ENCODE measurements around the gene DYNLRB2.

The DYNLRB2 gene

DNA sequence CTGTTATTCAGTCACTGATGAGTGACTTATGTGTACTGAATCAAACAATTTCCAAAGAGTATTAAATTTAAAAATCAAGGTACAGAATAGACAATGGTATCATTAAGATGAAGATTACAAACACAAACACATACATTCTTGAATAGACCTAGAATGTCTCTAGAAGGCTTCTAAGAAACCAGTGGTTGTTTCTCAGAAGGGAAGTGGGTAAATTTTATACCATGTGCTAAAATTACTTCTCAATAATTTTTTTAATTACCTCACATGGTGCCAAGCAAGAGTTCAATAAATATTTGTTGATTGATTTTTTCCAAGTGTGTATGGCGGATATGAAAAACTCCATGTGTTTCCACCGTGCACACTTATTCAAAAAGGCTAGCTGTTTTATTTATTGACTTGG is 6.4 kb downstream of the DYNLRB2 start:
- H3K4me3 ChIP-seq (ENCODE audit: low read depth, low read length) = no peak overlapping the region

DNA sequence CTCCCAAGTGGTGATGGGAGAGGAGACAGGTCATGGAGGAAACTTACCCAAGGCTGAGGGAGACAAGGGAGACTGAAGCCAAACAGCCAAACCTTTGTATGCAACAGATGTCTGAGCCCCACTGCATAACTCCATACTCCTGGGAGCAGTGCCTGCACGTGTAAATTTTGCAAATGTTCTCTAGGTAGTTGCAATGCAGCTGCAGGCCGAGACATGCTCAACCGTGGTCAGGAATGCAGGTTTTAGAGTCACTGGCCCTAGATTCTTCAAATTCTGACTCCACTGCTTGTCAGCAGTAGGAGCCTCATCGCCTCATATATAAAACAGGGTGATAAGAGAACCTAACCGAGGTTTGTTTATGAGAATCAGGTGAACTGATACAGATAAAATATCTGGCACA is 11.5 kb downstream of the DYNLRB2 start:
- H3K4me3 ChIP-seq (ENCODE audit: low read depth, low read length) = no peak overlapping the region

DNA sequence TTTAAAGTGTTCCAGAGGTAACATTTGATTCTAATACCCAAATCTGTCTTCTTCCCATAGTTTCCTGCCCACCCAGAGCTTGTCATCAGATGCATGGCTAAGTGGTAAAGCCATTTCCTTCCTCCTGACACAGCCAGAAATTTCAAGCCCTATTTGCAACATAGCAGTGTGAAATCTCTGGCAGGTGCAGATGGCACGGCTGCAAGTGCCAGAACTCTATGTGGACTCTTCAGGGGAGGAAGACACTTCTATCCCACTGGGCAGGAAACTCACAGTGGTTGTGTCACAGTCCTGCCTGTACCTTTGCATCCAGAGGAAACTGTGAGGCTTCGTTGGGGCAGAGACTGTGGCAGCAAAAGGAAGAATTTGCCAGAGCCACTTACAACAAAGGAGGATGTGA is 13.2 kb downstream of the DYNLRB2 start:
- no peak overlapping the region for H3K4me3 ChIP-seq (ENCODE audit: low read depth, low read length)

DNA sequence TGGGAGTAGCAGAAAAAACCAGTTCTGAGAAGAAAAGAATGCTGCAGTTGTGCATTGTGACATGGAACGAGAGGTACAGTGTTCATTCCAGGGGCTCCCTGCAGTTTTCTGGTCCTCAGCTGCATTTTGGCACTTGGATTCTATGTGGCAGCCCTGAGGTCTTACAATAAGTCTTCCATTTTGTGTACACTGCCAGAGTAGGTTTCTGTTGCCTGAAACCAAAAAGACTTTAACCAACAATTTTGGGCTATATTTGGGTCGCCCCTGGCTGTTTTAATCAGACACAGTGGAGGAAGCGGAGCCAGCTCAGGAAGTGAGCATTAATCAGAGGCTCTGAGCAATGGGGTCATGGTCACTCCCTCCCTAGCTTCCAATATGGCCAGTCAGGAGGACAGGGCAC is 15.7 kb downstream of the DYNLRB2 start:
- H3K4me3 ChIP-seq (ENCODE audit: low read depth, low read length) = no peak overlapping the region

DNA sequence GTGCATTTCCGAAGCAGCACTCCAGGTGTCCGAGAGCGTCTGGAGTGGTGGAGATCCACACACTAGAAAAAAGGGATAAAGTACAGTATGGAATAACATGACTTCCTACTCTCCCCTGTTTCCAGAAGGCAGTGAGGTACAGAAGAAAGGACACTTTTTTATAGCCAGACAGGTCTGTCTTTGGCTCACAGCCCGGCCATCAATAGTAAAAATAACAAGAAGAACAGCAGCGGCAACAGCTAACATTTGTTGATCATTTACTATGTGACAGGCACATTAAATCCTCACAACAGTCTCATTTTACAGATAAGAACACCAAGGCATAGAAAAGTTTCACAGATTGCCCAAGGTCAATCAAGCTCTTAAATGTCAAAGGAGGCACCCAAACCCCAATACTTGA is 16.2 kb downstream of the DYNLRB2 start:
- H3K4me3 ChIP-seq (ENCODE audit: low read depth, low read length) = no peak overlapping the region

DNA sequence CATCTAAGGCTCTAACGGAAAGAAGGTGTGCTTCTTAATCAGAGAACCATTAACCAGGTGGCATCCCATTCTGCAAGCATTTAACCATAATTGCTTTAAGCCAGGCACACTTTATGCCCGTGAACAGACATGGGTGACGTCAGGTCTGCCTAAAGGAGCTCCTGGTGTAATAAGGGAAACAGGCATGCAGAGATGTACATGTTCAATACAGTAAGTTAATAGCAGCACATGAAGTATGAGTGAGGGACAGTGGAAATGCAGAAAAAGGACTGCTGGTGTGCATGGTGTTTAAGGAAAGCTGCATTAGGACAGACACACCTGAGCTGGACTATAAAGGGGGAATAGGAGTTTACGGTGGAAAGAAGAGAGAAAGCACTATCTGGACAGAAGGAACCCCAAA is 18.6 kb downstream of the DYNLRB2 start:
- H3K4me3 ChIP-seq (ENCODE audit: low read depth, low read length) = no peak overlapping the region

DNA sequence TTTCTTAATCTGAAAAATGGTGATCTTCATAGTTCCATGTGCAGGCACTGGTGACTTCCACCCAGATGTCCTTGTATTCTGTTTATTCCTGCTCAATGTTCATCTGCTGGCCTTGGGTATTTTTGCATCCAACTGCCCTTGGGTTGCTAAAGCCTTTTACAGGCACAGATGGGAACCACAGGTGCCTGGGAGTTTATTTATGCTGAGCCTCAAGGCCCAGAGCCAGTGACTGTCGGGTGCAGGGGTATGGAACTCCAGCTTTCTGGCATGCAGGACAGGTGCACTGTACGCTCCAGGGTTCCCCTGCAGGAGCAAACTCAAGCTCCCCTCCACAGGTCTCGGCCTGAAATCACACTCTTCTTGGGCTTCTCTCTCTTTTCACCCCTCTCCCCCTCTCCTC is 22.3 kb downstream of the DYNLRB2 start:
- H3K4me3 ChIP-seq (ENCODE audit: low read depth, low read length) = no peak overlapping the region

DNA sequence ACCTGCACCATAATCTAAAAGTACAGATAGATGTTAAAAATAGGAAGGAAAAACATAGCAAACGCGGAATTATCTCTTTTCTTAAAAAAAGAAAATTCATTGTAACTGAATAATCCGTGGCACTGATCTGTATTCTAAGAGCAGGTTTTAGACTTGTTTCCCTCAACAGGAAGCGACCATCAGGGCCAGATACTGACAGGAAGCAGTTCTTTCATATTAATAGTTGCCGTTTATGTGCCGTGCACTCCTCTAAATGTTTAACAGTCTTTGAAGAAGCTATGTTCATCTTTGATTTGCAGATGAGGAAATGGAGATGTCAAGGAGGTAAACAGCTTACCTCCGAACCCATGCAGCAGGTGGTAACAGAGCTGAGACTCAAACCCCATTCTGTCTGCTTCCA is 23.6 kb downstream of the DYNLRB2 start:
- no peak overlapping the region for H3K4me3 ChIP-seq (ENCODE audit: low read depth, low read length)

DNA sequence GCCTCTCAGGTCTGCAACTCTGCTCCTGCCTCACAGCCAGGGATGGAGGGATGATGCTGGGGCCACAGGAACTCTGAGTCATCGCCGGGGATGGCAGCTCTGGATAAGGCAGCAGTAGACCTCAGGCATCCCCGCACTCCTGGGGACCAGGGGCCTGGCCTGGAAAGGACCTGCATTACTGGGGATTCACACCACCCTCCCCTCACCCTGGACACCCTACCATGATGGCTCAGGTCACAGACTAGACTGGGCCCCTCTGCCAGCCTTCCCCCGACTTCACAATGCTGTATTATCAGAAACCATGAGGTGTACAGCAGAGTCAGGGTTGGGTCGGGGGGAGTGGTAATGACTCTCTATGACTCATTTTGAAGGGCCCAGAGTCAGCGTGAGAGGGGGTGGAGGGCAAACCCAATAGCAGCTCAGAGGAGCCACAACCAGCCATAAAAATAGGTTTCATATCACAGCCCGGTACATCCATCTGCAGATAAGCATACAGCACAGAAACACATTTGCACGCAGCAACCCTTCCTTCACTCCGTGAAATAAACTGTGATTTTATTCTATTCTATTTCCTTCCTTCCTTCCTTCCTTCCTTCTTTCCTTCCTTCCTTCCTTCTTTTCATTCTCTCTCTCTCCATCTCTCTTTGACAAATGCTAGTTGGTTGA is 28.8 kb downstream of the DYNLRB2 start:
- no peak overlapping the region for H3K4me3 ChIP-seq (ENCODE audit: low read depth, low read length)

DNA sequence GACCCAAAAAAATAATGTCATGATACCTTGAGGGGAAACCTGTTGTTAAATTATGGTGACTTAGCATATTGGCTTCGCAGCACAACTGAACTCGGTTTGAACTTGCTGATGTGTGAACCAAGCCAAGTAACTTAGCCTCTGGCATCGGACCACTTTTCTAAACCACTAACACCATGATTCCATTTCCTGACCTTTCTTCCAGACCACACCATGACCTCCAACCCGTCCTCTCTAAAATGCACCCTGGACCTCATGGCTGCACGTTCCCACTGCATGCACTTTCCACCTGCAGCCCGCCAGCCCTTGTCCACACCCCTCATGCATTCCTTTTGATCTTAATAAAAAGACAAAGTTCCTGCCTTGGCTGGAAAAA is 29.3 kb downstream of the DYNLRB2 start:
- no peak overlapping the region for H3K4me3 ChIP-seq (ENCODE audit: low read depth, low read length)

DNA sequence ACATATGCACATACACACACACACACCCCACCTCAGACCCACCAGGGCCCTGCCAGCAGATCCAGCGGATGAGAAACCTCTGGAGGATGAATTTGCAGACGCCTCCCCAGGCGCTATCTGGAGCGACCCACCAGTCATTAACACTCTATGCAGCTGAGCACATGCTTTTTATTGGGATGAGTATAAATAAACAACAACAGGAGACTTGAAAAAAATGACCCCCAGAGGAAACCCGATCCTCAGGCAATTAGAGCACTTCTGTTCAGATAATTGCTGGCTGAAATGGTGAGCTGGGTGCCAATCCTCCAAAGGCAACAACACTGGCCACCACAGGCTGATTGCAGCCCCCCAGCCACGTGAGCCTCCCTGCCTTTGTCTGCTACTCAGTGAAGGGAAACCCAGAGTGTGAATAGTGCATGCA is 32.9 kb downstream of the DYNLRB2 start:
- no peak overlapping the region for H3K4me3 ChIP-seq (ENCODE audit: low read depth, low read length)

DNA sequence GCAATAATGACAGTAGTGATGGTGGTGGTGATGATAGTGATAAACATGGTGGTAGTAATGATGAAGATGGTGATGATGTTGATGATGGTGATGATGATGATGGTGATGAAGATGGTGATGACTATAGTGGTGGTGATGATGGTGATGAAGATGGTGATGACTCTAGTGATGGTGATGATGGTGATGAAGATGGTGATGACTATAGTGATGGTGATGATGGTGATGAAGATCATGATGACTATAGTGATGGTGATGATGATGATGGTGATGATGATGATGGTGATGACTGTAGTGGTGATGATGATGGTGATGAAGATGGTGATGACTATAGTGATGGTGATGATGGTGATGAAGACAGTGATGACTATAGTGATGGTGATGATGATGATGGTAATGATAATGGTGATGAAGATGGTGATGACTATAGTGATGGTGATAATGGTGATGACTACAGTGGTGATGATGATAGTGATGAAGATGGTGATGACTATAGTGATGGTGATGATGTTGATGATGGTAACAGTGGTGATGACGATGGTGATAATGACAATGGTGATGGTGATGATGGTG is 35.6 kb downstream of the DYNLRB2 start:
- no peak overlapping the region for H3K4me3 ChIP-seq (ENCODE audit: low read depth, low read length)

DNA sequence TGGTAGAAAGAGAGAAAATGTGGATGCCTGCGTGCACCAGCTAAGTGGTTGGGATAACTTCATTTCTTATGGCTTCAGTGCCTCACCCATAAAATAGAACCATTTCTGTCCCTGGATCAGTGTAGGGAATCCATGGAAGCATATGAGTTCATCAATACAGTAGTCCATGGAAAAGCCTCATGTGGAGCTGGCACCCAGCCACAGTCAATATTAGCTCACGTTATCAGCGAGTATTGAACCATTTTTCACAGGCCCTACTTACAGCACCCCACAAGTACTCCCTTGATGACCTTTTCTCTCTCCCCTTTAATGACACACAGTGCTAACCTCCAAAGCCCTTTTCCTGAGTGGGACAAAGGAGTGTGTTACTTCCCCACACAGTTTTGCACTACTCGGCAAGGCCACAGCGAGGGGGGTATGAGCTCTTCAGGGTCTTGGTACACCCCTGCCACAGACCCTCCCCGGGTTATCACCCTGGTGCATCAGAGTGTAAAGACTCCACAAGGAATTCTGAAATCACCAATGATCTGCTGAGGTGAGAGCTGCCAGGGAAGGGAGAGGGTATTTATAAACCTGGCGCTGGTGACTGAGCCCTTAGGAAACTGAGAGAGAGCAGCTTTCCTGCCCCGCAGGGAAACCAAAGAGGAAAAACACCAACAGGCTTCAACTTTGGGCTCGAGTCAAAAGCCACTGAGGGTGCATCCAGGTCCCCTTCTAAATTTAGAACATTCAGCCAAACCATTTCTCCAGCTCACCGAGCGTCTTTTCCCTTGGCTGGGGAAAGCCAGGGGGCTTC is 36.9 kb downstream of the DYNLRB2 start:
- no peak overlapping the region for H3K4me3 ChIP-seq (ENCODE audit: low read depth, low read length)

DNA sequence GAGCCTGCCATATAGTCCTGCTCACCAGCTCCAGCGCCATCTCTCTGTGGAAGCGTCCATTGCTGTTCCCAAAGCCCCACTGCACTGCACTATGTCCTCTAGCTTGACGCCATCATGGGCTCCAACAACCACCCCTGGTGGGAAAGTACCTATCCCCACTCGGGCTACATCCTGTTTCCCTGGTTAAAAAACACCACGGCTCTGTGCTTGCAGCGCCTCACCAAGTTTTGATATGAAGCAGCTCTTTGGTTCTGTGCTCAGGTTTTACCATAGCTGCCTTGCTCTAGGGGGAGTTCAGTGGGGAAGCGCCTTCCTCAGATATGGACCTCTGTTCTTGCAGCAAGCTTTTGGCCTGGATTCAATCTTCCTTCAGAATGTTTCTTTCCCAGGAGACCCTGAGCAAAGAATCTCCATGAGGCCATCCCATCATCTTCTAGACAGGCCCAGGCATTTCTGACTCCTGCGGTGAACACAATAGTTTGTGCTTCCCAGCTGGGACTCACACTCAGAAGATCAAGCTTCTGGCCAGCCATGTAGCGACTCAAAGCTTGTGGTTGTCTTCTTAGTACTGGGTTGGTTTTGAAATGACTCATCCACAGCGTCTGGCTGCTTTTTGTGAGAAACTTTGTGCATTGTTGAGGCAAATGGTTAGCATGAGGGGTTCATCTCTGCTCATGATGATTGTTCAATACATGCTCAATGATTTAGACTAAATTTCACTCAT is 39.5 kb downstream of the DYNLRB2 start:
- H3K4me3 ChIP-seq (ENCODE audit: low read depth, low read length) = no peak overlapping the region

DNA sequence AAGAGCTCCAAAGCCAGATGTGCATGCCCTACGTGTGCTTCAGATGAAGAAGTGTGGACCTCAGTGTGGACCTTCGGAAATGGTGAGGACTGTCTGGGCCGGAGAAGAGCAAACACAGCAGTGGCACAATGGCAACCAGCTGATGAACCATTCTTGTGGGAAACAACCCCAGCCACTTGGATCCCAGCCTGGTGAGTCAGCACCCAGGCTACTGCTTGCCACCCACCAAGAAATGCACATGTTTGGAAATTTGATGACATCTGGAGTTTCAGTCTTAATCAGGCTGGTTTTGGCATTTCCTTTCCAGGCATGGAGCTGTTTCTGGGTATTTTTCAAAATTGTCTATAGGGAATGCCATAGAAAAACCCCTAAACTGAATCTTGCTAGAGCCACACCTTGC is 42.7 kb downstream of the DYNLRB2 start:
- no peak overlapping the region for H3K4me3 ChIP-seq (ENCODE audit: low read depth, low read length)

DNA sequence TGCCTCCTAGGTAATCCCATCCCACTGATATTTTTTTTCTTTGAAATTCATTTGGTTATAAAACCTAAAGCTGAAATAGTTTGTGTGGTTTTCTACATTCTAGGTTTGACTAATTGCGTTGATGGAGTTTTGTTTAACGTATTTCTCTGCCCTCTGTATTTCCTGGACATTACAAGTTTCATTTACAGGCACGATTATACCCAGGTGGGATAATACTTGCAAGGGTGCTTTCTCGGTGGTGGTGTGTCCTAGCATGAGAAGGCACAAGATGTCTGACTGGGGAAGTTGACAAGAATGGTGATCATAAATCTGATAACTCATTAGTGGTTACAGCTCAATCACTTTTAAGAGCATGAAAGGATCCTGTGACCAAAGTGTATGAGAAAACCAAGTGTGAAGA is 45.0 kb downstream of the DYNLRB2 start:
- H3K4me3 ChIP-seq (ENCODE audit: low read depth, low read length) = no peak overlapping the region

DNA sequence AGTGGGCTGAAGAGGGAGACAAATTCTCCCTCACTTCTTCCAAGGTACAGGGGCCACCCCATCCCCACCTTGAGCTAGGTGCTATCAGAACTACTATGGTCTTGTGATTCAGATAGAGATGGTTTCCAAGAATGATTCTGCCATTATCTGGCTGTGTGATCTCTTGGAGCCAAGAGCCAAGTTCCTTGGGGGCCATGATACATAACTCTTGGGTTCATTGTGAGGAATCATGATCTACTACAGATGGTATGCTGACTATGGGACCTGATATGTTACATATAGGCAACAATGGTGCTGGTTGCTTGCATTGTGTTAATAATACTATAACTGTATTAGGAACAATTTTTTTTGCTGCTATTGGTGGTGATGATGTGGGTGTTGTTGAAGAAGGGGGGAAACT is 45.7 kb downstream of the DYNLRB2 start:
- no peak overlapping the region for H3K4me3 ChIP-seq (ENCODE audit: low read depth, low read length)

DNA sequence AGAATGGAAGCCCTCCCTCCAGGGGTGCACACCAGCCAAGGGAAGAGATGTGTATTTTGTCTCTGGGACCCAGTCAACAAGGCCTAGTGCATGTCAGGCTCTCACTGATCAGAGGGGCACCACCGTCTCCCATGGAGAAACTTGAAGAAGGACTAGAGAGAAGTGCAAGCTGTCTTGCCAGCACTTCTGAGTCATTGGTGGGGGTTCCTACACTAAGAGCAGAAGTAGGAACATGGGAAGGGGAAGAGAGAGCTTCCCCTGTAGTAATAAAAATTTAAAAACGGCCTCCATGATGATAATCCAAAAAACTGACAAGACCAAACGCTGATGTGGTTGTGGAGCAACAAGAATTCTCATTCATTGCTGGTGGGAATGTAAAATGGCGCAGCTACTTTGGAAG is 46.3 kb downstream of the DYNLRB2 start:
- no peak overlapping the region for H3K4me3 ChIP-seq (ENCODE audit: low read depth, low read length)

DNA sequence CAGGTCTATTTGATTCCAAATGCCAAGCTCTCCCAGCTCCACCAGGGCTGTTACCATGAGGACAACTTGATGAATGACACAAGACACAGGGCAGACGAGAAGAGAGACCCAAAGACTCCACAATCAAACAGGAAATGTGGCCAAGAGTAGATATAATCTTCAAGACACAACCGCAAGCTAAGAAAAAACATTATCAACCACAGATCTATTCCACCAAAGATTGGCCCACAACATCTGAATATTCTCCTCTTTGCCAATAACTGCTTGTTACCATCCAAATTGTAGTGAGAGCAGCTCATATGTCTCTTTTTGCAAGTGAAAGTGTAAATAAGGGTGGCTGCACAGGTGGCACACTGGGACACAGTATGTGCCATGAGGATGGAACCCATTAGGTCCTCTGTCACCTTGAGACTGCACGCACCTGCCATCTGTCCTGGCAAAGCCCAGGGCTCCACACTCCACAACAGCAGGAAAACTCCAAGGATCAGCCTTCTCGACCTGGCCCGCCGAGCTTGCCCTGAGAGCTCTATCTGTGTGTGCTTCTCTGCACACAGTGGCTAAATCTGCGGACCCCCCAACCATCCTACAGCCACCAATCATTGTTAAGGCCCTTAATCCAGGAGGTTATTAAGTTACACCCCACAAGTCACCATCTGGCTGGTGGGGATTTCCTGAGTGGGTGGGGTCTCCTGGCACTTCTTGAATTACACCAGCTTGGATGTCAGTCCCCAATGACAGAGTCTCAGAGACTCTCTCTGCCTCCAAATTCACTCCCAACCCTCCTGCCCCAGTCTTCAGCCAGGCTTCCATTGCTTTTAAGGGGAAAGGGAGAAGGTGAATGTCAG is 50.5 kb downstream of the DYNLRB2 start:
- no peak overlapping the region for H3K4me3 ChIP-seq (ENCODE audit: low read depth, low read length)

DNA sequence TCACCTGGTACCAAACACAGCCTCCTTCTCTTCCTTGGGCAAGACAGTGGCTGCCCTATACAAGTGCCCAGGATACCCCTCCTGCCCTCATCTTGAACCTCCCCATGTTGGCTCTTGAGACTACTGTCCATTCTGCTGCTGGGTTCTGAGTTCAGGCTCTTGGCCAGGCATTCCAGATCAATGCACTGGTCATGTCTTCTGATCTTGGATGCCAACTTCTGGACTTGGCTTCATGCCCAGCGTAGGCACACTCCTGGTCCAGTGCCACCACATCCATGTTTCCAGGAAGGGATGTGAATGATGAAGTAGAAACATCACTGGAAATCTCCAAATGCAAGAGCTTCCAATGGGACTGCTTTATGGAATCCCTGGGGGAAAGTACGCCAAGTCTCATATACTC is 51.5 kb downstream of the DYNLRB2 start:
- no peak overlapping the region for H3K4me3 ChIP-seq (ENCODE audit: low read depth, low read length)

DNA sequence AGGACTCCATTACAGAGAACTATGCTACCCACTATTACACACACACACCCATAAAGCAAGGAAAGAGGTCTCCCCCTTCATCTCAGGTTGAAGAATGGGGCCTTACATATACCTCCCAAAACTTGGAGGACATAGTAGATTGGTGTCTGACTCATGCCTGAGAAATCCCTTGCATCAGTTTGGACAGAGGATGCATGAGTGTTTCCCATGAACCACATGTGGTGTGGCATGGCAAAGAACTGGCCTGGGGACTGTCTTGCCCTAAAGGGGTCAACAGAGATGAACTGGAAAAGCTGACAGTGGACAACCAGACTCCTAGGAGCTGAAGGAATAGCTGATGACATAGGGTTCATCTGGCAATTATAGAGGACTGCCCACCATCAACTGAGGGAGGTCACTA is 54.0 kb downstream of the DYNLRB2 start:
- H3K4me3 ChIP-seq (ENCODE audit: low read depth, low read length) = no peak overlapping the region

Data from iPS-11a (cell line).